HL-60 (cell line): Measurements from ENCODE around the gene UBE2V1.

Source experiments
- POLR2AphosphoS5 ChIP-seq: IDR thresholded peaks from 2 replicates; pipeline ENCODE4 v1.6.1; 2012; ENCODE audit warnings: low read depth
- SPI1 ChIP-seq: IDR thresholded peaks from 2 replicates; pipeline ENCODE4 v1.6.1; 2012; ENCODE audit warnings: low read depth, mild to moderate bottlenecking, borderline replicate concordance
- TF ChIP-seq, protein P1 (sequence below): IDR thresholded peaks from one replicate; pipeline ENCODE4 v1.5.1; 2011; ENCODE audit warnings: low read length, control low read depth, inconsistent platforms; ENCODE audit not compliant: insufficient read depth
- TF ChIP-seq, protein P2 (sequence below): IDR thresholded peaks from 2 replicates; pipeline ENCODE4 v1.6.1; 2012; ENCODE audit warnings: low read depth; ENCODE audit not compliant: insufficient replicate concordance

DNA sequence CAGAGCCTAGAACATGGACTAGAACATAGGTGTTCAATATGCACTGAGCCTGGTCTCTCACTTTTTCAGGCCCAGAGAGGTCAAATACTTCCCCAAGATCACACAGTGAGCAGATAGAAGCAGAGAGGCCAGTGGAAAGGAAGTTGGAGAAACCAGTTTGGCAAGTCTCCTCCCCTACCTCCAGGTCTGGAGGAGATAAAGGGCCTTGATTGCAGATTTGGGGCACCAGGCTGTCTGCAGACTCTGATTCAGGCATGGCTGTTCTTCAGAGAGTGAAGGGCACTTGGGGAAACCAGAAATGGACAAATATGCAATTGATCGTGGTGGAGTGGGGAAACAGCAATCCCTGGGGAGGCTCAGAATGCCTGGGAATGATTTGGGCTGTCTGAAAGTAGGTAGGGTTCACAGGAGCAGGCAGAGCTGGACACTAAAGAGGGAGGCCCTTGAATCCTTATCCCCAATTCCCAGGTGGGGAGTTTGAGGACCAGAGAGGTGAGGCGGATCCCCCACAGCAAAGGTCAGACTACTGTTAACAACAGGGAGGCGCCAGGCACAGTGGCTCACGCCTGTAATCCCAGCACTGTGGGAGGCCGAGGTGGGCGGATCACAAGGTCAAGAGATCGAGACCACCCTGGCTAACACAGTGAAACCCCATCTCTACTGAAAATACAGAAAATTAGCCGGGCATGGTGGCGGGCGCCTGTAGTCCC, 38.2 kb upstream of the UBE2V1 start:
- TF ChIP-seq, protein P1, sequence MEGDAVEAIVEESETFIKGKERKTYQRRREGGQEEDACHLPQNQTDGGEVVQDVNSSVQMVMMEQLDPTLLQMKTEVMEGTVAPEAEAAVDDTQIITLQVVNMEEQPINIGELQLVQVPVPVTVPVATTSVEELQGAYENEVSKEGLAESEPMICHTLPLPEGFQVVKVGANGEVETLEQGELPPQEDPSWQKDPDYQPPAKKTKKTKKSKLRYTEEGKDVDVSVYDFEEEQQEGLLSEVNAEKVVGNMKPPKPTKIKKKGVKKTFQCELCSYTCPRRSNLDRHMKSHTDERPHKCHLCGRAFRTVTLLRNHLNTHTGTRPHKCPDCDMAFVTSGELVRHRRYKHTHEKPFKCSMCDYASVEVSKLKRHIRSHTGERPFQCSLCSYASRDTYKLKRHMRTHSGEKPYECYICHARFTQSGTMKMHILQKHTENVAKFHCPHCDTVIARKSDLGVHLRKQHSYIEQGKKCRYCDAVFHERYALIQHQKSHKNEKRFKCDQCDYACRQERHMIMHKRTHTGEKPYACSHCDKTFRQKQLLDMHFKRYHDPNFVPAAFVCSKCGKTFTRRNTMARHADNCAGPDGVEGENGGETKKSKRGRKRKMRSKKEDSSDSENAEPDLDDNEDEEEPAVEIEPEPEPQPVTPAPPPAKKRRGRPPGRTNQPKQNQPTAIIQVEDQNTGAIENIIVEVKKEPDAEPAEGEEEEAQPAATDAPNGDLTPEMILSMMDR: no peak
- TF ChIP-seq POLR2AphosphoS5: no peak
- TF ChIP-seq SPI1: no peak
- TF ChIP-seq, protein P2, sequence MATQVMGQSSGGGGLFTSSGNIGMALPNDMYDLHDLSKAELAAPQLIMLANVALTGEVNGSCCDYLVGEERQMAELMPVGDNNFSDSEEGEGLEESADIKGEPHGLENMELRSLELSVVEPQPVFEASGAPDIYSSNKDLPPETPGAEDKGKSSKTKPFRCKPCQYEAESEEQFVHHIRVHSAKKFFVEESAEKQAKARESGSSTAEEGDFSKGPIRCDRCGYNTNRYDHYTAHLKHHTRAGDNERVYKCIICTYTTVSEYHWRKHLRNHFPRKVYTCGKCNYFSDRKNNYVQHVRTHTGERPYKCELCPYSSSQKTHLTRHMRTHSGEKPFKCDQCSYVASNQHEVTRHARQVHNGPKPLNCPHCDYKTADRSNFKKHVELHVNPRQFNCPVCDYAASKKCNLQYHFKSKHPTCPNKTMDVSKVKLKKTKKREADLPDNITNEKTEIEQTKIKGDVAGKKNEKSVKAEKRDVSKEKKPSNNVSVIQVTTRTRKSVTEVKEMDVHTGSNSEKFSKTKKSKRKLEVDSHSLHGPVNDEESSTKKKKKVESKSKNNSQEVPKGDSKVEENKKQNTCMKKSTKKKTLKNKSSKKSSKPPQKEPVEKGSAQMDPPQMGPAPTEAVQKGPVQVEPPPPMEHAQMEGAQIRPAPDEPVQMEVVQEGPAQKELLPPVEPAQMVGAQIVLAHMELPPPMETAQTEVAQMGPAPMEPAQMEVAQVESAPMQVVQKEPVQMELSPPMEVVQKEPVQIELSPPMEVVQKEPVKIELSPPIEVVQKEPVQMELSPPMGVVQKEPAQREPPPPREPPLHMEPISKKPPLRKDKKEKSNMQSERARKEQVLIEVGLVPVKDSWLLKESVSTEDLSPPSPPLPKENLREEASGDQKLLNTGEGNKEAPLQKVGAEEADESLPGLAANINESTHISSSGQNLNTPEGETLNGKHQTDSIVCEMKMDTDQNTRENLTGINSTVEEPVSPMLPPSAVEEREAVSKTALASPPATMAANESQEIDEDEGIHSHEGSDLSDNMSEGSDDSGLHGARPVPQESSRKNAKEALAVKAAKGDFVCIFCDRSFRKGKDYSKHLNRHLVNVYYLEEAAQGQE: no peak
